GM12878 (cell line): Measurements from ENCODE around the gene ROBO4. TPM values are rescaled to one million over a fixed set of nuclear protein-coding genes. Genes with fewer than 3 reads are reported as not detected.

Experiments used
- ATF7 ChIP-seq: fragments of 450-650 bp; IDR thresholded peaks from 2 replicates; pipeline ENCODE4 v1.6.1; 2016; ENCODE audit warnings: low read depth, mild to moderate bottlenecking
- E2F8 ChIP-seq: fragments of 450-650 bp; IDR thresholded peaks from 2 replicates; pipeline ENCODE4 v1.6.1; 2018; ENCODE audit warnings: mild to moderate bottlenecking, low read depth, moderate library complexity; ENCODE audit not compliant: partially characterized antibody
- FOXK2 ChIP-seq: fragments of 450-650 bp; IDR thresholded peaks from 2 replicates; pipeline ENCODE4 v1.6.1; 2017; ENCODE audit warnings: mild to moderate bottlenecking, moderate library complexity
- MEF2A ChIP-seq: IDR thresholded peaks from 2 replicates; pipeline ENCODE4 v1.6.1; 2011; ENCODE audit warnings: low read depth, mild to moderate bottlenecking, low read length, moderate library complexity; ENCODE audit not compliant: insufficient read depth
- MEF2B ChIP-seq: fragments of 450-650 bp; IDR thresholded peaks from 2 replicates; pipeline ENCODE4 v1.6.1; 2018; ENCODE audit warnings: mild to moderate bottlenecking, moderate library complexity; ENCODE audit not compliant: partially characterized antibody, poor library complexity, severe bottlenecking
- NFYB ChIP-seq: IDR thresholded peaks from 2 replicates; pipeline ENCODE4 v1.6.1; 2011; ENCODE audit warnings: low read depth, mild to moderate bottlenecking, low read length, improper control_type of control experiment, moderate library complexity; ENCODE audit not compliant: insufficient read depth
- POU2F2 ChIP-seq: IDR thresholded peaks from 3 replicates; pipeline ENCODE4 v1.6.1; 2011; ENCODE audit warnings: low read depth, mild to moderate bottlenecking, low read length, borderline replicate concordance
- YBX1 ChIP-seq: fragments of 450-650 bp; IDR thresholded peaks from 2 replicates; pipeline ENCODE4 v1.6.1; 2016; ENCODE audit warnings: antibody characterized with exemption
- polyA plus RNA-seq, 11 experiments: library from polyadenylated mRNA; depleted of rRNA in 4 of 11; unstranded in 6 of 11; stranded (reverse) in 5 of 11; fragments of >200 nt; fragmentation: Nextera tagmentation in 4 of 11; fragmentation: Illumina TruSeq in 1 of 11; extraction: Ambion mirVana in 4 of 11; extraction: Trizol in 1 of 11; gene quantifications; 1 replicate in 1 of 11; 2 replicates in 10 of 11; pipeline versions ENCODE4 v1.2.1 to v1.2.3, GENCODE V29; 2011 to 2016; ENCODE audit warnings: inconsistent platforms in 2 of 11, missing spikeins in 2 of 11, low read depth in 1 of 11
- total RNA-seq, 4 experiments: library from RNA; depleted of rRNA in 3 of 4; stranded (reverse); fragments of >200 nt in 3 of 4; fragmentation: Illumina TruSeq in 1 of 4; extraction: Trizol in 1 of 4; gene quantifications; 2 replicates each; pipeline versions ENCODE4 v1.2.1 to v1.2.3, GENCODE V29; 2013 to 2021
- TF ChIP-seq, protein P1 (sequence below): IDR thresholded peaks from 2 replicates; pipeline ENCODE4 v1.6.1; 2012; ENCODE audit warnings: low read depth, low read length, improper control_type of control experiment

ROBO4 gene
- total and polyA plus RNA-seq, 10 of the 15 experiments (the other 5 are each of a cell fraction or from before 2014, with no cell fraction given): not detected

DNA sequence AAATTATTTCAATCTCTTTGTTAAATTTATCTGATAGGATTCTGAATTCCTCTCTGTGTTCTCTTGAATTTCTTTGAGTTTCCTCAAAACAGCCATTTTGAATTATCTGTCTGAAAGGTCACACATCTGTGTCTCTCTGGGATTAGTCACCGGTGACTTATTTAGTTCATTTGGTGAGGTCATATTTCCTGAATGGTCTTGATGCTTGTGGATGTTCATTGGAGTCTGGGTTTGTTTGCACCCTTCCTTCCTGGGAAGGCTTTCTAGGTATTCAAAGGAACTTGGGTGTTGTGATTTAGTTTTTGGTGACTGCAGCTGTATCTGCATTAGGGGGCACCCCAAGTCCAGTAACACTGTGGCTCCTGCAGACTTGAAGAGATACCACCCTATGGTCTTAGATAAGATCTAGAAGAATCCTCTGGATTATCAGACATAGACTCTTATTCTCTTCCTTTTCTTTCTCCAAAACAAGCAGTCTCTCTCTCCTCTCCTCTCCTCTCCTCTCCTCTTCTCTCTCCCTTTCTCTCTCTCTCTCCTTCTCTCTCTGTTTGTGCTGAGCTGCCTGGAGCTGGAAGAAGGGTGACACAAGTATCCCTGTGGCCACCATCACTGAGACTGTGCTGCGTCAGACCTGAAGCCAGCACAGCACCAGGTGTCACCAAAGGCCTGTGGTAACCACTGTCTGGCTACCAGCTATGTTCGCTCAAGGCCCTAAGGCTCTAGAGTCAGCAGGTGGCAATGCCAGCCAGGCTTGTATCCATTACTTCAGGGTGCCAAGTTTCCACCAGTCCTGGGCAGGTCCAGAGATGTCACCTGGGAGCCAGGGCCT lies 18.1 kb upstream of the ROBO4 start (continued):
- no peak for TF ChIP-seq E2F8
- TF ChIP-seq MEF2B: no peak
- no peak for TF ChIP-seq FOXK2
- no peak for TF ChIP-seq YBX1
- TF ChIP-seq, protein P1, sequence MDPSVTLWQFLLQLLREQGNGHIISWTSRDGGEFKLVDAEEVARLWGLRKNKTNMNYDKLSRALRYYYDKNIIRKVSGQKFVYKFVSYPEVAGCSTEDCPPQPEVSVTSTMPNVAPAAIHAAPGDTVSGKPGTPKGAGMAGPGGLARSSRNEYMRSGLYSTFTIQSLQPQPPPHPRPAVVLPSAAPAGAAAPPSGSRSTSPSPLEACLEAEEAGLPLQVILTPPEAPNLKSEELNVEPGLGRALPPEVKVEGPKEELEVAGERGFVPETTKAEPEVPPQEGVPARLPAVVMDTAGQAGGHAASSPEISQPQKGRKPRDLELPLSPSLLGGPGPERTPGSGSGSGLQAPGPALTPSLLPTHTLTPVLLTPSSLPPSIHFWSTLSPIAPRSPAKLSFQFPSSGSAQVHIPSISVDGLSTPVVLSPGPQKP: no peak
- TF ChIP-seq POU2F2: no peak
- TF ChIP-seq NFYB: no peak
- TF ChIP-seq ATF7: no peak
- TF ChIP-seq MEF2A: no peak
